ENCODE data around the gene ZSWIM7.

GRCh38 chr17:16037636-16038035, 38.1 kb upstream of the ZSWIM7 start:
- TF ChIP-seq GATA2 (IDR thresholded peaks at IDR 0.05; ENCODE audit: low read depth, low read length) (no peak), GATA3 (IDR thresholded peaks at IDR 0.05; ENCODE audit: low read depth, low read length) (no peak)

All from SH-SY5Y (cell line).